Central memory CD4-positive, alpha-beta T cell (primary cell): Measurements from ENCODE around the gene RNF224.
"Not testable (repeated sequence)": the region's sequence is repeated elsewhere in the genome, so short reads cannot be mapped to it uniquely, and the experiment has no call there.

Source experiments
- DNase-seq: peaks from one replicate; pipeline ENCODE4 v3.0.0; 2022

The RNF224 gene

DNA sequence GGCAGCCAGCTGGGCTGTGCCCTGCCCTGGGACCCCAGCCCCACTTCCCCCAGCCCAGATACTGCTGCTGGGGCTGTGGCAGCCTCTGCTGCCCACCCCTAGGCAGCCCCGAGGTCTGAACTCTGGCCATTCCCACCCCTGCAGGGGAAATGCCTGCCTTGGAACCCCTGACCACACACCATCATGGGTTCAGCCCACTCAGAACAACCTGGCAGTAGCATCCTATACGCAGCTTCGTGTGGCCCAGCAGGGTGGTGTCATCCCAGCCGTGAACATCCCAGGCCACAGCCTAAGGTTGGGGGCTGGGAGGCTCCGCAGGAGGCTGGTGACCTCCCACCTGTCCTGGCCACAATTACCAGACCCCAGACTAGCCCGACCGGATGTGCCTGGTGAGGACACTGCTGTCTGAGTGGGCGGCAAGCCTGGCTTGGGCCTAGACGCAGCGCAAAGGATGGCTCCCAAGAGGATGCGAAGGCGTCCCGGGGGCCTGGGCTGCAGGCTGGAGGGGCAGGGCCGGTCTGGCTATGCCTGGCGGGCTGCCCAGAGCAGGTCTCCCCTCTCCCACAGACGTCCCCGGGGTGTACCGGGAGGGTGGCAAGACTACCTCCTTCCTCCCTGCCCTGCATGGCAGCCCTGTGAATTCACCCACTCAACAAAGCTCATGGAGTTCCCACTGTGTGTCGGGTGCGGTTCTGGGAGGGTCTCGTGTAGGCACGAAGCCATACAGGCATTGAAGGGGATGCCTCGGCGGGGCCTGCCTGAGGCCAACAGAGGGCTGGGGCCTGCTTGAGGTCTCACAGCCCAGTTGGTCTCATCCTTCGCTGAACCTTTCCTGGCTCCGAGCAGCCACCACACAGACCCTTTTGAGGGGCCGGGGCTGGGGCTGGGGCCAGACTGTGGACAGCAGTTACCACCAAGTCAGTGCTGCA lies 1.9 kb downstream of the RNF224 start:
- no peak for DNase-seq

DNA sequence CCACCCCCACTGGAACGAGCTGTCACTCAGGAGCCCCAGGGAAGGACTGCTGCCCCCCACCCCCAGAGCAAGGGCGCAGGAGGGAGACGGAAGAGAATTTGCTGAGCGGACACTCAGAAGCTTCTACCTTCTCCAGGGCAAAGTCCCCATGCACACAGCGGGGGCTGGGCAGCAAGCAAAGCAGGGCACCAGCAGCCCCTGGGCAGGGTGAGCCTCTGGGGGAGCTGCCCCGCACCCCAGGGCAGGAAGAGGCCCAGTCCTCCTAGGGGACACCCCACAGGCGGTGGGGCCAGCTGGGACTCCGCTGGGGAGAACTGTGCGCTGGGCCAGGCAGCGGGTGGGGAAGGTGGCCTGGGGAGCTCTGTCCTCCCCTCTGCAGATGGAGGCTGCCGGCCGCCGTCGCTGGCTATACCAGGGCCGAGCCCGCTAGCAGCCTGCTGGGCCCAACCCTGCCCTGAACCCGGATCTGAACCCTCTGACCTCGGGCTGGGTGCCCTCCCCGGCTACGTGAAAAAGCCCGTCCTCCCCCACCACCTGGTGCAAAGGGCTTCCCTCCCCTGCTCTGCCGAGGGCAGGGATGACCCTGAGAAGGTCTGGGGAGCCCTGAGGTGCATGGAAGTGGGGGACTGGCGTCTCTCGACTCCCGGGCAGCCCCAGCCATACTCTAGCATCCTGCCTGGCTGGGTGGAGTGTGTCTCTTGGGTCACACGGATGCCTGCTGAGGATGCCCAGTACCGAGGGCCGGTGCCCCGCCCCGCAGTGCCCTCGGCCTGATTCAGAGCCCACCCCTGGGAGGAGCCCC lies 2.8 kb downstream of the RNF224 start:
- no peak for DNase-seq

DNA sequence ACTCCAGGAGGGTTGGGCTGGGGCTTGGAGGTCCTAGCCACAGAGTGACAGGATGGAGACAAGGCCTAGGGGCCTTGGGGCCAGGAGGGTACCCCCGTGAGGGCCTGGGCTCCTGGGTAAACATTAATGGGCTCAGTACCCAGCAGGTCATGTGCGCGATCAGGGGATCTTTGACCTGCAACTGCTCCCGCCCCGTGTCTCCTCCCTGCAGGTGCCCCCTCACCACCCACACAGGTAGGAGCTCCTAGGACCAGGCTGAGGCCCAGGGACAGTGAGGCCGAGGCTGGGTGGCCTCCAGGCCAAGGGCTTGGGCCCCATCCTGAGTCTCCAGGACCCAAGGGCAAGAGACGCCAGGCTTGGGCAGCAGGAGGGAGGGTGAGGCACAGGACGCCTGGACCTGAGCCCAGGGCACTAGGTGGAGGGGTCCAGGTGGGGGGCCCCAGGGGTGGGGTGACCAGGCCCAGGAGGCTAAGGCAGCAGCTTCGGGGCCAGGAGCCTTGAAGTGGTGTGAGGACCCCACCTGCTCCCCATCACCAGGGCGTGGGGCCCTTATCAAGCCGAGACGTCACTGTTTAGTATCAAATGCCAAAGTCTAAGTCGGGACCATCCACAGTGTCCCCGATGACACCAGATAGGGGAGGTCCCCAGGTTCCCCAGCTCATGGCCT lies 3.5 kb downstream of the RNF224 start, which contains the start of gene SLC34A3:
SLC34A3 (plus strand) TSS at position 197 of the 667 bp plus-strand sequence. CDS start 802 bp downstream, outside the sequence.
- DNase-seq: no peak

DNA sequence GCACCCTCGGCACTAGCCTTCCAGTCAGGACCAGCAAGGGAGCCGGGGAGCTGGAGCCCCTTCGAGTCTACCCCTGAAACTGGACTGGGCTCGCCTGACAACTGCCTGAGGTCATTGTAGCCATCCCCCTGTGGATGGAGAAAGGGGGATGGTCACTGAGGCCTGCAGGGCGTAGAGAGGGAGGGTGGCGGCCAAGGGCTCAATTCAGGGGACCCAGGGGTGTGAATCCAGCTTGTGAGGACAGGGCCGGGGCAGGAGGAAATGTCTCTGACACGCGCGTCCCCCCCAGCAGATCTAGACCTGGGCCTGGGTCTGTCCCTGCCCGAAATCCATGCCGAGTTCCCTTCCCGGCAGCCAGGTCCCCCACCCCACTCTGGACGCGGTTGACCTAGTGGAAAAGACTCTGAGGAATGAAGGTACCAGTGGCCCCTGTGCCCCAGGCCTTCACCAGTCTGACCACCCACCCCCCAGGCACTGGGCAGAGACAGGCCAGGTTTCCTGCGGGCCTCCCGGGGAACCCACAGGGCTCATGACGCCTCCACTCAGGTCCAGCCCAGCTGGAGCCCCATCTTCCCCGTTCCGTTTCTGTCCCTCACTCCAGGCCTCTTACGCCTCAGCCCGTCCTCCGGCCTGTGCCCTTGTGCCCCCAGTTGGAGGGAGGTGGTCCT lies 4.2 kb downstream of the RNF224 start:
- no peak for DNase-seq

DNA sequence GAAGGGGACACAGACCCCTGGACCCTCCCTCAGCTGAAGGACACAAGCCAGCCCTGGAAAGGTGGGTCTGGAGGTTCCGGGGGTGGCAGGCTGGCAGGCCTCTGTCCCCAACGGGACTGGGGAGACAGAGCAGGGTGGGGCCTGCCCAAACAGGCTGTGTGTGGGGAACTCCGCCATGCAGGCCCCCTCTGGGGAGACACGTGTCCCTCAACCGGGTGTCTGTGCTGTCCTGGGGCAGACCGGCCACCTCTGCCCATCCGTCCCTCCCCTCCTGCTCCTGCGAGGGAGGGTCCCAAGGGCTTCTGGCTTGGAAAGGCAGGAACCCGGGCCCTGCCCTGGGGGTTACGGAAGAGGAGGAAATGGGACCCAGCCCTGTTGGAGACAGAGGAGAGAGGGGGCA lies 4.8 kb downstream of the RNF224 start:
- no peak for DNase-seq

DNA sequence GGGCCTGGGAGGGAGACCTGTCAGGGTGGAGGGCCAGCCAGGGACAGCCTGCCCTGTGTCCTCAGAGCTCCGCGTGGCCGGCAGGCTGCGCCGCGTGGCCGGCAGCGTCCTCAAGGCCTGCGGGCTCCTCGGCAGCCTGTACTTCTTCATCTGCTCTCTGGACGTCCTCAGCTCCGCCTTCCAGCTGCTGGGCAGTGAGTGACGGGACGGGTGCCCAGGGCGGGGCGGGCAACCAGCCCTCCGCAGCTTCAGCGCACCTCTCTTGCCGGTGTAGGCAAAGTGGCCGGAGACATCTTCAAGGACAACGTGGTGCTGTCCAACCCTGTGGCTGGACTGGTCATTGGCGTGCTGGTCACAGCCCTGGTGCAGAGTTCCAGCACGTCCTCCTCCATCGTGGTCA lies 5.2 kb downstream of the RNF224 start:
- DNase-seq: no peak

DNA sequence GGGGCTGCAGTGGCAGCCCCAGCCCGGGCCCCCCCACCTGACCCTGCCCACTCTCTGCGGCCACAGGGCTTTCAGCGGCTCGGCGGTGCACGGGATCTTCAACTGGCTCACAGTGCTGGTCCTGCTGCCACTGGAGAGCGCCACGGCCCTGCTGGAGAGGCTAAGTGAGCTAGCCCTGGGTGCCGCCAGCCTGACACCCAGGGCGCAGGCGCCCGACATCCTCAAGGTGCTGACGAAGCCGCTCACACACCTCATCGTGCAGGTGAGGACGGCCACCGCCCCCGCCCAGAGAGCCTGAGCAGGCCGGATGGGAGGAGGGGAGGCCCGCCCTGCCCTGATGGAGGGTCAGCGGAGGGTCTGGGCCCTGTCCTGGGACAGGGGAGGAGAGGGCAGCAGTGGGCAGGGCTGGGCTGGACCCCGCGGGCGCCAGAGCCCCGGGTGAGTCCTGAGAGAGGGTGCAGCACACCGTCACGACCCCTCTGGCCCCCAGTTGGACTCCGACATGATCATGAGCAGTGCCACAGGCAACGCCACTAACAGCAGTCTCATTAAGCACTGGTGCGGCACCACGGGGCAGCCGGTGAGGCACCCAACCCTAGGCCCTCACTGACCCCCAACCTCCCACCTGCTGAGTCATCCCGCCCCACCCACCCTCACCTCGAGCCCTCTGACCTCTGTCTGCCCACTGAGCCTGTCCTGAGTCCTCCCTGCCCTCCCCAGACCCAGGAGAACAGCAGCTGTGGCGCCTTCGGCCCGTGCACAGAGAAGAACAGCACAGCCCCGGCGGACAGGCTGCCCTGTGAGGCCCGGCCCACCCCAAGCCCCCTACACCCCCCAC lies 6.1 kb downstream of the RNF224 start:
- DNase-seq: no peak

DNA sequence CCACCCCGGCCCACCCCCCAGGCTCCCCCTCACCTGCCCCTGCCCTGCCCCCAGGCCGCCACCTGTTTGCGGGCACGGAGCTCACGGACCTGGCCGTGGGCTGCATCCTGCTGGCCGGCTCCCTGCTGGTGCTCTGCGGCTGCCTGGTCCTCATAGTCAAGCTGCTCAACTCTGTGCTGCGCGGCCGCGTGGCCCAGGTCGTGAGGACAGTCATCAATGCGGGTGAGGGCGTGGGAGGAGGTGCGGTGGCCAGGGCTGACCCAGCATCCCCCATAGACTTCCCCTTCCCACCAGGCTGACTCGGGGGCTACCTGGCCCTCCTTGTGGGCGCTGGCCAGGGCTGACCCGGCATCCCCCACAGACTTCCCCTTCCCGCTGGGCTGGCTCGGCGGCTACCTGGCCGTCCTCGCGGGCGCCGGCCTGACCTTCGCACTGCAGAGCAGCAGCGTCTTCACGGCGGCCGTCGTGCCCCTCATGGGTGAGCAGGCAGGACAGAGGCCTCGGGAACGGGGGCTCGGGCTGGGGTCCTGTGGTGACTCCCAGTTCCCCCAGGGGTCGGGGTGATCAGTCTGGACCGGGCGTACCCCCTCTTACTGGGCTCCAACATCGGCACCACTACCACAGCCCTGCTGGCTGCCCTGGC lies 6.9 kb downstream of the RNF224 start:
- DNase-seq: no peak

DNA sequence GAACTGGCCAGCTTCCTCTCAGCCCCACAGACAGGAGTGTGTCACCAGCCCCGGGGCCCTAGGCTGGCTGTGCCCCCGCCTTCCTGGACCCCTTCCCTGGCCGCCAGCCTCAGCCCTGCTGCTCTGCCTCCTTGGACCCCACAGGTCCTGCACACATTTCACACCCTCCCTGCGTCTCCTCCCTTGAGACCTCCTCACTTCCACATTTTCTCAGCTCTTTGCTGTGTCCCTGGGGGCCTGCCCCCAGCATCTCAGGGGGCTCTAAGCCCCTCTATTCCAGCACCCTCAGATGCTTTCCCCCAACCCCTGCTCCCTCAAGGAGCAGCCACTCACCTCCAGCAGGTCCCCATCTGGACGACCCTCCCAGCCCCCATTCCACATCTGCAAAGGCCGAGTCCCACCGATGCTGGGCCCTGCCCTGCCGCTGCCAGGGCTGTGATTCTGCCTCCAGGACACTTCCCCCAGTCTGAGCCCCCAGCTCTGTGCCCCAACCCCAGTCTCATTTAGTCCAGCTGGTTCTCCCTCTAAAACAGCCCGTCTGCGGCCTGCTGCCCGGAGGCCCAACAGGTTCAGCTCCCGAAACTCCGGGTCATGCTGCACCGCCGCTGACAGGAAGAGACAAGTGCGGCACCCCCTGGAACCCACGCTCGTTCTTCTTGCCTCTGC lies 7.6 kb downstream of the RNF224 start:
- DNase-seq: no peak

DNA sequence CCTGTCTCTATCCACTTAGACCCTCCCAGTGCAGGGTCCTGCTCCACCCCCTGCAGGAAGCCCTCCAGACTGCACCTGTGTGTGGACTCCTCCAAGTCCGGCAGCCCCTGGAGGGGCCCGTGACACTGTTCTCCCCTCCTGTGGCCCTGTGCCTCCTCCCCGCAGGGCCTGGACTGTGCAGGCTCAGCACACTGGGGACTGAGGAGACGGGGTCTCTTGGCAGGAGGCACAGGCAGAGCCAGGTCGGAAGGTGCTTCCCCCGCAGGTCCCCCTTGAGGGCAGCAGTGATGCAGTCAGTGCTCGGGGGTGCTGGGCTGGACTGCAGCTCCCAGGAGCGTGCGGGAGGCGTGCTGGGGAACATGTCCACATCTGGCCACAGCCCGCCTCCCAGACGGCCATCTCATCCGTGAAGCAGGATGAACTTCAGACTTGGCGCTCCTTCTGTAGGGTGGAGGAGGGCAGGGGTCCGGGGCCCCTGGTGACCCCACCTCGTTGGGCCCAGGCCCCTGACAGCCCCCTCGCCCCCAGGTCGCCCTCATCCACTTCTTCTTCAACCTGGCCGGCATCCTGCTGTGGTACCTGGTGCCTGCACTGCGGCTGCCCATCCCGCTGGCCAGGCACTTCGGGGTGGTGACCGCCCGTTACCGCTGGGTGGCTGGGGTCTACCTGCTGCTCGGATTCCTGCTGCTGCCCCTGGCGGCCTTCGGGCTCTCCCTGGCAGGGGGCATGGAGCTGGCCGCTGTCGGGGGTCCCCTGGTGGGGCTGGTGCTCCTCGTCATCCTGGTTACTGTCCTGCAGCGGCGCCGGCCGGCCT lies 8.3 kb downstream of the RNF224 start:
- no peak for DNase-seq

DNA sequence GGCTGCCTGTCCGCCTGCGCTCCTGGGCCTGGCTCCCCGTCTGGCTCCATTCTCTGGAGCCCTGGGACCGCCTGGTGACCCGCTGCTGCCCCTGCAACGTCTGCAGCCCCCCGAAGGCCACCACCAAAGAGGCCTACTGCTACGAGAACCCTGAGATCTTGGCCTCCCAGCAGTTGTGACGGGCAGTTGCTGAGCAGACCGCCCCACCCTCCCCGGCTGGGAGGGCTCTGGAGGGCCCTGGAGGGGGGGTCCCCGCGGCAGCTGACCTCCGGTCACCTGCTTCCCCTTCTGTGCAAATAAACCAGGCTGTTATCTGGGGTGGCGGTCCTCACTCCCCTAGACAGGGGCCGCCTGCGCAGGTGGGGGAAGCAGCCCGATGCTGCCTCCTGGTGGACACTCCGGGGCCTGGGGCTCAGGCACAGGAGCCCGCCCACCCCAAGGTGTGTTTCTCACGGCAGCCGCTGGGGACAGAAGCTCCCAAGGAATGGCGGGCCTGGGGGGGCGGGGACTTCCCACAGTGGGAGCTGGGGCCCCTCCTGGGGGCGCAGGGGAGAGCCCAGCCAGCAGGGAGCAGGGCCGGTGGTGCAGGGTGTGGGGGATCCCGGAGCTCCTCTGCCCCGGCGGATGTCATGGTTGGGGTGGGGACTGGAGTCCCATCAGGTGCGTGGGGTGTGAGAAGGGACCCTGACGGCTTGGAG lies 9.1 kb downstream of the RNF224 start:
- peak; percentile 83 for DNase-seq

DNA sequence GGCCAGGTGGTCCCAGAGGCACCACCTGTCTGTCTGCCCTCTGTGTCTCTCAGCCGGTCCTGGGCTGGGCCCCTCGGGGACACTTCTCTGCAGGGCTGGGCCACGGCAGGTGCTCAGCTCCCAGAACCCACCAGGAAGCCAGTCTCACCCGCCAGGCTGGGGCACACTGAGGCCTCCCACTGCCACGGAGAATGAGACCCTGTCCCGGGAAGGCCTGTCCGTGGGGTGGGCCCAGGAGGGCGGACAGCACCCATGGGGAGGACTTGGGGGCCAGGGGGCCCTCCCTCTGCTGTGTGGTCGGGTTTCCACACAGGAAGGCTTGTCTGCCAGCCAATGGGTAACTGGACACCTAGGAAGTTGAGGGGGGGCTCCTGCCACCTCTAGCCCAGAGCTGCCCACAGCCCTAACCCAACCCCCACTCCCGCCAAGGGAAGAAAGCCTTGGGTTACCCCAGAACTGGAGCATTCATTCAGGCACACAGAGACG lies 9.7 kb downstream of the RNF224 start:
- no peak for DNase-seq

DNA sequence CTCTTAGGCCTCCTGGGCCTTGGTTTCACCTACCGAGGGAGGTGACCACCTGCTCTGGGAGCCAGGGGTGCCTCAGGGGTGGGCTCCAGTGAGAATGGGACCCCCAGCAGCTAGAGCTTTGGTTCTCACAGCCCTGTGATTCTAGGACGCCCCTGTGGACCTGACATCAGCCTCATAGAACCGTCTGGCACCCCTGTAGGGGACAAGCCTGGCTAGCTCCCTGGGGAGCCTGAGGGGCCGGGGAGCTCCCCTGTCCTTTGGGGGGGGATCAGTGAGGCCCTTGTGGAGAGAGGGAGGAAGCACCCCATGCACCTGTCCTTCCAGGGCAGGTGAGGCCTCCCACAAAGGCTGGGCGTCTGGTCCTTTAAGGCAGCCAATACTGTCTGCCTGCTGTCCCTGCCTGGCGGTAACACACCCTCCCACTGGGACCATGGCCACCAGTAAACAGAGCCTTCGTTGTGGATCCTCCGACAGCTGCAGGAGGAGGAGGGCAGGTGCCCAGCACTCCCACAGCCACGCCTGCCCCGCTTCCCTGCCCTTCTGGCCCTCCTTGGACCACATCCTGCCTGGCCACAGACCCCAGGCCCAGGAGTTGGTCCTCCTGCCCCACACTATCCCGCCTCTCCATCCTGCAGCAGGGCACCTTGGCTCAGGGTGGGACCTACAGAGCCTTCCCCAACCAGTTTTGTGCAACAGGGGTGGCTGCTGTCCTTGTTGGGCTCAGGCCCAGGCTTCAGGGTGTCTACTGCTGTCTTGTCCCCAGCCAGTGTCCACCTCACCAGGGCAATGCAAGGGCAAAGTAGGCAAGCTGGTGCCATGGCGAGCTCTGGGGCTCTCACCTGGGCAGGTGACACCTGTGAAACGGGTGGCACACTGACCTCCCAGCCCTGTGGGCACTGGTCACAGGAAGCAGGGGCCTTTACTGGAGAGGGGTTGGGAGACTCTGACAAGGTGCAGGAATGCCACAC lies 10.7 kb downstream of the RNF224 start:
- no peak for DNase-seq

DNA sequence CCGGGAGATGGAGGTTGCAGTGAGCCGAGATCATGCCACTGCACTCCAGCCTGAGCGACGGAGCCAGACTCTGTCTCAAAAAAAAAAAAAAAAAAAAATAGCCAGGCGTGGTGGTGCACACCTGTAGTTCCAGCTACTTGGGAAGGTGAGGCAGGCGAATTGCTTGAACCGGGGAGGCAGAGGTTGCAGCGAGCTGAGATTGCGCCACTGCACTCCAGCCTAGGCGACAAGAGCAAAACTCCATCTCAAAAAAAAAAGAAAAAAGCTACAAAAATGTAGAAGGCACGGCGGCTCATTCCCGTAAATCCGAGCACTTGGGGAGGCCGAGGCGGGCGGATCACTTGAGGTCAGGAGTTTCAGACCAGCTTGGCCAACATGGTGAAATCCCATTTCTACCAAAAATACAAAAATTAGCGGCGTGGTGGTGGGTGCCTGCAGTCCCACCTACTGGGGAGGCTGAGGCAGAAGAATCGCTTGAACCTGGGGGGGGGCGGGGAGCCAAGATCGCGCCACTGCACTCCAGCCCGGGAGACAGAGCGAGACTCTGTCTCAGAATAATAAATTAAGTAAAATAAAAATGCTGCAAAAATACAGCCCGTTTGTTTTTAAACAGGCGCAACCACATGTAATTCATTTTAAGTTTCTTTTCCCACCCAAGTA lies 12.4 kb downstream of the RNF224 start:
- DNase-seq: not testable (repeated sequence)

DNA sequence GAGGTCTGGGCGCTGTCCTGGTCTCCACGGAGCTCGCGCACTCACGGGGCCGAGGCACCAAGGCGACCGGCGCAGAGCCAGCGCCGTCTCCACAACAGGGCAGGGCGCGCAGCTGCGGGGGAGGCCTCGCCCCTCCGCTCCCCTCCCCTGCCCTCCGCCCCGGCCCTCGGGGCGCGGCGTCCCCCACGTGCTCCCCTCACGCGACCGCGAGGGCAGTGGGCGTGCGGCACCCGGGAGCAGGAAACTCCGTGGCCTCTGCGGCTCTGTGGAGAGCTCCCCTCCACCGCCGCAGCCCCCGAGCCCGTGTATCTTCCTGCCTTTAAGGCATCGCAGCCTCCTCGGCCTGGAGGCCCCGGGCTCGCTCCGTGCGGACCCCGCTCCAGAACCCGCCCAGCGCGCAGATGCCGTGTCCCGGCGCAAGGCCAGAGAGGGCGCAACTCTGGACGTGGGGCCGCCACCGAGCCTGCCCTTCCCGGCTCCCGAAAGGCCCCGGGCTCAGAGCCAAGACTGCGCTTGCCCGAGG lies 13.1 kb downstream of the RNF224 start:
- peak; percentile 78 for DNase-seq

DNA sequence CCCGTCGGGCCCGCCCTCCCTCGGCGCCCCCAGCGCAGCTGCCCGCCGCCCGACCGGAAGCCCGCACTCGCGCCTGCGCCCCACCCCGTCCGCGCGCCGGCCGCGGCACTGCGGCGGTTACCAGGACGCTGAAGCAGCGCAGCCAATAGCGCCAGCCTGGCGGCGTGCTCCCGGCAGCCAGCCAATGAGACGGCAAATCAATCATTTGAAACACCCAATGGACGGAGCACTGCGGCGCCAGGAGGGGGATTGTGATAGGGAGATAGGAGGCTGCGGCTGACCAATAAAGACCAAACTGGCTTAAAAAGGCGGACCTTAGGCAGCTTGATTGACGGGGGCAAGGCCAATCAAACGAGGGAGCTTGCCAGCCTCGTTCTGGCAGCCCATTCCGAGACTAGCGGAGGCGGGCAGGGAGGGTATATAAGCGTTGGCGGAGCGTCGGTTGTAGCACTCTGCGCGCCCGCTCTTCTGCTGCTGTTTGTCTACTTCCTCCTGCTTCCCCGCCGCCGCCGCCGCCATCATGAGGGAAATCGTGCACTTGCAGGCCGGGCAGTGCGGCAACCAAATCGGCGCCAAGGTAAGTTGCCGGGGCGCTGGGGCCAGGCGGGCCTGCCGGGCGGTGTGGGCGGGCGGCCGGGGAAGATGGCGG lies 13.7 kb downstream of the RNF224 start, which contains the start of gene TUBB4B:
TUBB4B (plus strand) TSS at position 447 of the 649 bp plus-strand sequence; CDS start at position 521, 74 bp downstream.
- DNase-seq: peak; percentile 99
